Measurements from ENCODE around the gene C6. TPM values are rescaled to one million over a fixed set of nuclear protein-coding genes. Genes with fewer than 3 reads are reported as not detected.

Gene C6
- total and polyA plus RNA-seq, 10 of the 15 experiments (the other 5 are each of a cell fraction or from before 2014, with no cell fraction given): 0.31 TPM; not detected in 9

DNA sequence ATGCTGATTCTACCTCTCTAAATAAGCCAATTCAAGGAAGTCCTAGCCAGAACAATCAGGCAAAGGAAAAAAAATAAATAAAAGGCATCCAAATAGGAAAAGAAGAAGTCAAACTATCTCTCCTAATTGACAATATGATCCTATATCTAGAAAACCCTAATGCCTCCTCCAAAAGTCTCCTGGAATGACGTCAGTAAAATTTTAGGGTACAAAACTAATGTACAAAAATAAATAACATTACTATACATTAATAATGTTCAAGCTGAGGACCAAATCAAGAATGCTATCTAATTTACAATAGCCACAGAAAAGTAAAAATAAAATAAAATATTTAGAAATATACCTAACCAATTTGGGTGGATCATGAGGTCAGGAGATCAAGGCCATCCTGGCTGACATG is 33.8 kb upstream of the C6 start:
- in situ Hi-C loops (cut with MboI) (no loop called here), intact Hi-C loops (cut with micrococcal nuclease; ENCODE audit: unreplicated experiment) (no loop called here)
- ChIA-PET POLR2A (no interaction called here), SMC1A (ENCODE audit: uncharacterized antibody, unreplicated experiment) (interaction anchor here (1.7 kb wide), 1 partner anchor 11 kb away, joined by 4 read pairs; no protein-coding TSS in a partner anchor), CTCF (no interaction called here), RAD21 (ENCODE audit: unreplicated experiment) (no interaction called here)
- H3K4me2 ChIP-seq (ENCODE audit: control insufficient read depth, insufficient read depth): no peak overlapping the region
- no peaks in the 10 kb centered on the region for H3K9me3 ChIP-seq (replicated peaks; ENCODE audit: control insufficient read depth, insufficient read depth, low read length)
- H3K4me3 ChIP-seq: no peak overlapping the region
- H3K27me3 ChIP-seq (replicated peaks in 1 of 2; ENCODE audit: control insufficient read depth in 2 of 2, insufficient read depth in 2 of 2, low read length in 1 of 2): no peaks in the 10 kb centered on the region
- no TSS peak for BruUV-seq (replicated peaks)
- no peak overlapping the region for H2AFZ ChIP-seq (ENCODE audit: control insufficient read depth, low read depth, low read length)
- DNase-seq (ENCODE audit: low read depth, low spot score): no peak
- H3K9ac ChIP-seq (ENCODE audit: control insufficient read depth, insufficient read depth, low read length): no peak overlapping the region
- H3K27ac ChIP-seq (ENCODE audit: control insufficient read depth, insufficient read depth): no peak overlapping the region
- H3K36me3 ChIP-seq (ENCODE audit: control insufficient read depth in 2 of 2, insufficient read depth in 2 of 2, low read length in 1 of 2): no peaks in the 10 kb centered on the region
- no peaks in the 10 kb centered on the region for H3K4me1 ChIP-seq (ENCODE audit: control insufficient read depth, insufficient read depth, low read length)
- ATAC-seq: no peak
- no peaks in the 10 kb centered on the region for H4K20me1 ChIP-seq (ENCODE audit: control insufficient read depth, insufficient read depth)
- 4% methylated on average over 1 of the region's 1 CpG for WGBS (ENCODE audit: insufficient coverage, insufficient replicate concordance, low lambda C conversion rate, missing lambda C conversion rate)
- no peak for FAIRE-seq
- no peaks in the 10 kb centered on the region for H3K79me2 ChIP-seq (ENCODE audit: control insufficient read depth, insufficient read depth, low read length)
- TF ChIP-seq IRF4 (IDR thresholded peaks at IDR 0.05; ENCODE audit: low read depth, low read length) (no peak), NRF1 (conservative IDR thresholded peaks at IDR 0.05; ENCODE audit: low read depth, low read length) (no peak)
- TF ChIP-seq, protein P1, sequence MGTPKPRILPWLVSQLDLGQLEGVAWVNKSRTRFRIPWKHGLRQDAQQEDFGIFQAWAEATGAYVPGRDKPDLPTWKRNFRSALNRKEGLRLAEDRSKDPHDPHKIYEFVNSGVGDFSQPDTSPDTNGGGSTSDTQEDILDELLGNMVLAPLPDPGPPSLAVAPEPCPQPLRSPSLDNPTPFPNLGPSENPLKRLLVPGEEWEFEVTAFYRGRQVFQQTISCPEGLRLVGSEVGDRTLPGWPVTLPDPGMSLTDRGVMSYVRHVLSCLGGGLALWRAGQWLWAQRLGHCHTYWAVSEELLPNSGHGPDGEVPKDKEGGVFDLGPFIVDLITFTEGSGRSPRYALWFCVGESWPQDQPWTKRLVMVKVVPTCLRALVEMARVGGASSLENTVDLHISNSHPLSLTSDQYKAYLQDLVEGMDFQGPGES (IDR thresholded peaks at IDR 0.05): no peak

DNA sequence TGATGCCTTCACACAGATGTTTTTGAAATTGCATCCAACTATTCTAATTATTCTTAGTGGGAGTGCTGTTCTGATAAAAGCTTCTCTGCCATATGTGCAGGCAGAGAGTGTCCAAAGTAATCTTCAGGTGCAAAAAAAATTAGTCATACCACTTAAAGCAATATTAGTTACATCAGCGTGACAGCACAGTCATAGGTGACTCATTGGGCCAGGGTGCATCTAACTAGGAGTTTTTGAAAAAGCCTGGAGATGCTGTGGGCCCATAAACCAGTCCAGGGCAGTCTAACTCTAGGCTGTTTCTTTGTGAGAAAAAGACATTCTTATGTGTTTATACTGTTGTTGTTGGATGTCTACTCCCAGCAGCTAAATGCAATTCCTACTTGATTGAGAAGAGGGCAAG is 33.0 kb upstream of the C6 start:
- 0% methylated on average over 1 of the region's 1 CpG for WGBS (ENCODE audit: insufficient coverage, insufficient replicate concordance, low lambda C conversion rate, missing lambda C conversion rate)

More for the DNA sequence above, 33.0 kb upstream of the C6 start:
- SMC1A ChIA-PET (ENCODE audit: uncharacterized antibody, unreplicated experiment): interaction anchor here (1.7 kb wide), 1 partner anchor 12 kb away, joined by 4 read pairs; no protein-coding TSS in a partner anchor
- no peaks in the 10 kb centered on the region for H3K9me3 ChIP-seq (replicated peaks; ENCODE audit: control insufficient read depth, insufficient read depth, low read length)
- H3K36me3 ChIP-seq (ENCODE audit: control insufficient read depth in 2 of 2, insufficient read depth in 2 of 2, low read length in 1 of 2): no peaks in the 10 kb centered on the region
- RAD21 ChIA-PET (ENCODE audit: unreplicated experiment): no interaction called here
- CTCF ChIA-PET: no interaction called here
- intact Hi-C loops (cut with micrococcal nuclease; ENCODE audit: unreplicated experiment) (no loop called here), in situ Hi-C loops (cut with MboI) (no loop called here)
- H3K27ac ChIP-seq (ENCODE audit: control insufficient read depth, insufficient read depth): no peak overlapping the region
- FAIRE-seq: no peak
- H2AFZ ChIP-seq (ENCODE audit: control insufficient read depth, low read depth, low read length): no peak overlapping the region
- no peak for DNase-seq (ENCODE audit: low read depth, low spot score)
- H3K9ac ChIP-seq (ENCODE audit: control insufficient read depth, insufficient read depth, low read length): no peak overlapping the region
- no peak overlapping the region for H3K4me2 ChIP-seq (ENCODE audit: control insufficient read depth, insufficient read depth)
- no peak overlapping the region for H3K4me3 ChIP-seq
- ATAC-seq: no peak
- TF ChIP-seq CHD4 (IDR thresholded peaks at IDR 0.05) (no peak), HDAC6 (IDR thresholded peaks at IDR 0.05; ENCODE audit: unreplicated experiment) (no peak), CEBPB (IDR thresholded peaks at IDR 0.05; ENCODE audit: borderline replicate concordance in 1 of 2, low read depth in 2 of 2, low read length in 2 of 2) (no peak), BMI1 (IDR thresholded peaks at IDR 0.05; ENCODE audit: borderline replicate concordance) (no peak), RAD21 (IDR thresholded peaks at IDR 0.05; ENCODE audit: insufficient read depth, low read depth, low read length) (no peak), SUZ12 (IDR thresholded peaks at IDR 0.05; ENCODE audit: unreplicated experiment) (no peak), NBN (IDR thresholded peaks at IDR 0.05) (no peak), LARP7 (IDR thresholded peaks at IDR 0.05) (no peak), EP300 (IDR thresholded peaks at IDR 0.05; ENCODE audit: borderline replicate concordance in 1 of 2, control insufficient read depth in 1 of 2, low read depth in 2 of 2, low read length in 2 of 2) (no peak), SMAD5 (IDR thresholded peaks at IDR 0.05; ENCODE audit: low read depth) (no peak), CREB1 (IDR thresholded peaks at IDR 0.05; ENCODE audit: low read depth) (no peak), BACH1 (IDR thresholded peaks at IDR 0.05; ENCODE audit: borderline replicate concordance) (no peak)
- TF ChIP-seq, protein P2, sequence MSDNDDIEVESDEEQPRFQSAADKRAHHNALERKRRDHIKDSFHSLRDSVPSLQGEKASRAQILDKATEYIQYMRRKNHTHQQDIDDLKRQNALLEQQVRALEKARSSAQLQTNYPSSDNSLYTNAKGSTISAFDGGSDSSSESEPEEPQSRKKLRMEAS (IDR thresholded peaks at IDR 0.05; ENCODE audit: low read depth, low read length): no peak
- TF ChIP-seq, protein P3, sequence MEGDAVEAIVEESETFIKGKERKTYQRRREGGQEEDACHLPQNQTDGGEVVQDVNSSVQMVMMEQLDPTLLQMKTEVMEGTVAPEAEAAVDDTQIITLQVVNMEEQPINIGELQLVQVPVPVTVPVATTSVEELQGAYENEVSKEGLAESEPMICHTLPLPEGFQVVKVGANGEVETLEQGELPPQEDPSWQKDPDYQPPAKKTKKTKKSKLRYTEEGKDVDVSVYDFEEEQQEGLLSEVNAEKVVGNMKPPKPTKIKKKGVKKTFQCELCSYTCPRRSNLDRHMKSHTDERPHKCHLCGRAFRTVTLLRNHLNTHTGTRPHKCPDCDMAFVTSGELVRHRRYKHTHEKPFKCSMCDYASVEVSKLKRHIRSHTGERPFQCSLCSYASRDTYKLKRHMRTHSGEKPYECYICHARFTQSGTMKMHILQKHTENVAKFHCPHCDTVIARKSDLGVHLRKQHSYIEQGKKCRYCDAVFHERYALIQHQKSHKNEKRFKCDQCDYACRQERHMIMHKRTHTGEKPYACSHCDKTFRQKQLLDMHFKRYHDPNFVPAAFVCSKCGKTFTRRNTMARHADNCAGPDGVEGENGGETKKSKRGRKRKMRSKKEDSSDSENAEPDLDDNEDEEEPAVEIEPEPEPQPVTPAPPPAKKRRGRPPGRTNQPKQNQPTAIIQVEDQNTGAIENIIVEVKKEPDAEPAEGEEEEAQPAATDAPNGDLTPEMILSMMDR (IDR thresholded peaks at IDR 0.05 in 2 of 3, conservative IDR thresholded peaks at IDR 0.05 in 1 of 3; ENCODE audit: control insufficient read depth in 2 of 3, extremely low read depth in 1 of 3, insufficient read depth in 1 of 3, low read depth in 3 of 3, low read length in 3 of 3): no peak
- POLR2A ChIA-PET: no interaction called here
- BruUV-seq (replicated peaks): no TSS peak
- no peaks in the 10 kb centered on the region for H3K4me1 ChIP-seq (ENCODE audit: control insufficient read depth, insufficient read depth, low read length)
- no peaks in the 10 kb centered on the region for H4K20me1 ChIP-seq (ENCODE audit: control insufficient read depth, insufficient read depth)
- no peaks in the 10 kb centered on the region for H3K27me3 ChIP-seq (replicated peaks in 1 of 2; ENCODE audit: control insufficient read depth in 2 of 2, insufficient read depth in 2 of 2, low read length in 1 of 2)
- H3K79me2 ChIP-seq (ENCODE audit: control insufficient read depth, insufficient read depth, low read length): no peaks in the 10 kb centered on the region
